Measurements from ENCODE around the gene UBE3B.

GRCh38 chr12:109573914-109574244, 96.4 kb downstream of the UBE3B start:
- no peak for TF ChIP-seq POLR2A (IDR thresholded peaks at IDR 0.05)
- TF ChIP-seq CTCF (IDR thresholded peaks at IDR 0.05), result no peak

Data from lower leg skin (tissue), 3 donors.